Measurements from ENCODE around the gene ADSL. TPM values are rescaled to one million over a fixed set of nuclear protein-coding genes. Genes with fewer than 3 reads are reported as not detected.

The ADSL gene
- total RNA-seq, 1 donor from 2014 or later = 135 TPM

- TF ChIP-seq CTCF (IDR thresholded peaks at IDR 0.05) (no peak), EZH2 (IDR thresholded peaks at IDR 0.05) (no peak), EZH2phosphoT487 (IDR thresholded peaks at IDR 0.05) (no peak)
Measured at GRCh38 chr22:40302149-40302548, 44.2 kb upstream of the ADSL start.

GRCh38 chr22:40305625-40306024, 40.7 kb upstream of the ADSL start:
- Histone ChIP-seq H3K4me1 (no peaks in the 10 kb centered on the region), H3K27ac (no peak overlapping the region), H3F3A (ENCODE audit: low read depth) (no peaks in the 10 kb centered on the region), H3K9ac (no peak overlapping the region), H3K27me3 (no peaks in the 10 kb centered on the region), H3K36me3 (peaks cover 14% of the 10 kb centered on the region), H3K4me3 (no peak overlapping the region), H2AFZ (replicated peaks) (no peak overlapping the region), H3K79me2 (ENCODE audit: low read depth) (no peaks in the 10 kb centered on the region), H3K9me3 (ENCODE audit: low read depth) (no peaks in the 10 kb centered on the region), H3K4me2 (no peak overlapping the region), H4K20me1 (ENCODE audit: low read depth) (no peaks in the 10 kb centered on the region)
- no peaks in the 10 kb centered on the region for H3K4me1 Mint-ChIP-seq
- TF ChIP-seq CTCF (IDR thresholded peaks at IDR 0.05) (no peak), EZH2 (IDR thresholded peaks at IDR 0.05) (no peak), EZH2phosphoT487 (IDR thresholded peaks at IDR 0.05) (no peak)
- no peak overlapping the region for H3K4me3 Mint-ChIP-seq
- no peak for DNase-seq (ENCODE audit: low spot score)
- H3K27me3 Mint-ChIP-seq (ENCODE audit: insufficient read depth, low read depth) = no peaks in the 10 kb centered on the region
- no peak overlapping the region for H3K27ac Mint-ChIP-seq
- H3K36me3 Mint-ChIP-seq = peaks cover 25% of the 10 kb centered on the region
- H3K9me3 Mint-ChIP-seq = no peaks in the 10 kb centered on the region

More at GRCh38 chr22:40302149-40302548, 44.2 kb upstream of the ADSL start:
- Histone ChIP-seq H3F3A (ENCODE audit: low read depth) (no peaks in the 10 kb centered on the region), H4K20me1 (ENCODE audit: low read depth) (no peaks in the 10 kb centered on the region), H3K36me3 (peaks cover 15% of the 10 kb centered on the region), H3K27ac (no peak overlapping the region), H3K9me3 (ENCODE audit: low read depth) (no peaks in the 10 kb centered on the region), H3K4me2 (no peak overlapping the region), H3K27me3 (no peaks in the 10 kb centered on the region), H3K4me3 (no peak overlapping the region), H3K79me2 (ENCODE audit: low read depth) (no peaks in the 10 kb centered on the region), H3K4me1 (no peaks in the 10 kb centered on the region), H3K9ac (no peak overlapping the region), H2AFZ (replicated peaks) (no peak overlapping the region)
- no peaks in the 10 kb centered on the region for H3K9me3 Mint-ChIP-seq
- peaks cover 22% of the 10 kb centered on the region for H3K36me3 Mint-ChIP-seq
- peaks cover 7% of the 10 kb centered on the region for H3K4me1 Mint-ChIP-seq
- no peaks in the 10 kb centered on the region for H3K27me3 Mint-ChIP-seq (ENCODE audit: insufficient read depth, low read depth)
- H3K27ac Mint-ChIP-seq = no peak overlapping the region
- DNase-seq (ENCODE audit: low spot score) = no peak
- H3K4me3 Mint-ChIP-seq = no peak overlapping the region

- Mint-ChIP-seq H3K27me3 (ENCODE audit: insufficient read depth, low read depth) (no peaks in the 10 kb centered on the region), H3K36me3 (peaks cover 33% of the 10 kb centered on the region), H3K9me3 (no peaks in the 10 kb centered on the region), H3K27ac (no peak overlapping the region), H3K4me3 (no peak overlapping the region), H3K4me1 (no peaks in the 10 kb centered on the region)
- Histone ChIP-seq H3F3A (ENCODE audit: low read depth) (no peaks in the 10 kb centered on the region), H3K79me2 (ENCODE audit: low read depth) (no peaks in the 10 kb centered on the region), H3K9me3 (ENCODE audit: low read depth) (no peaks in the 10 kb centered on the region), H3K4me3 (no peak overlapping the region), H3K27ac (no peak overlapping the region), H3K4me2 (no peak overlapping the region), H3K27me3 (no peaks in the 10 kb centered on the region), H4K20me1 (ENCODE audit: low read depth) (no peaks in the 10 kb centered on the region), H3K36me3 (peaks cover 25% of the 10 kb centered on the region), H3K4me1 (no peaks in the 10 kb centered on the region), H2AFZ (replicated peaks) (no peak overlapping the region), H3K9ac (no peak overlapping the region)
- DNase-seq (ENCODE audit: low spot score) = no peak
- TF ChIP-seq CTCF (IDR thresholded peaks at IDR 0.05) = no peak
- no peak for TF ChIP-seq EZH2 (IDR thresholded peaks at IDR 0.05)
- TF ChIP-seq EZH2phosphoT487 (IDR thresholded peaks at IDR 0.05) = no peak
Measured at GRCh38 chr22:40308999-40309573, 37.2 kb upstream of the ADSL start.
